BE2C (cell line): ENCODE results near the gene NUDT10. TPM values are rescaled to one million over a fixed set of nuclear protein-coding genes. Genes with fewer than 3 reads are reported as not detected.
"Not testable (repeated sequence)": the region's sequence is repeated elsewhere in the genome, so short reads cannot be mapped to it uniquely, and the experiment has no call there.

Source experiments
- DNase-seq: peaks from one replicate; pipeline ENCODE4 v3.0.0-alpha.2; 2020
- H3K27me3 ChIP-seq: fragments of 250-450 bp; sonication (Bioruptor Pico); 2 replicates; pipeline ENCODE4 v1.5.1; 2020; ENCODE audit warnings: mild to moderate bottlenecking
- H3K36me3 ChIP-seq: fragments of 250-450 bp; sonication (Bioruptor Pico); 2 replicates; pipeline ENCODE4 v1.5.1; 2020; ENCODE audit warnings: mild to moderate bottlenecking
- H3K4me1 ChIP-seq: fragments of 250-450 bp; sonication (Bioruptor Pico); 2 replicates; pipeline ENCODE4 v1.5.1; 2020
- H3K4me3 ChIP-seq: 2 replicates; pipeline ENCODE4 v1.5.1; 2011; ENCODE audit warnings: low read depth, low read length
- H3K9me3 ChIP-seq: fragments of 250-450 bp; sonication (Bioruptor Pico); 2 replicates; pipeline ENCODE4 v1.5.1; 2020
- CTCF ChIP-seq: IDR thresholded peaks from 2 replicates; pipeline ENCODE4 v1.5.1; 2012; ENCODE audit warnings: mild to moderate bottlenecking, low read depth, low read length
- polyA plus RNA-seq: library from polyadenylated mRNA; unstranded; fragments of >200 nt; gene quantifications from one replicate; pipeline ENCODE4 v1.2.1, GENCODE V29; 2012; ENCODE audit warnings: low read depth, missing spikeins; ENCODE audit not compliant: insufficient read length, insufficient read depth

The NUDT10 gene
- polyA plus RNA-seq = 0.65 TPM

GRCh38 chrX:51332188-51332942 lies at the start of gene NUDT10:
Gene NUDT10 (plus strand): TSS chrX:51332822. CDS start chrX:51332966, 144 bp downstream.
- Histone ChIP-seq H3K9me3 (no peaks in the 10 kb centered on the region), H3K36me3 (no peaks in the 10 kb centered on the region), H3K4me3 (peak within 1 kb of the TSS; percentile 47), H3K4me1 (no peaks in the 10 kb centered on the region), H3K27me3 (no peaks in the 10 kb centered on the region)
- TF ChIP-seq CTCF = no peak
- DNase-seq = peak; percentile 74

DNA sequence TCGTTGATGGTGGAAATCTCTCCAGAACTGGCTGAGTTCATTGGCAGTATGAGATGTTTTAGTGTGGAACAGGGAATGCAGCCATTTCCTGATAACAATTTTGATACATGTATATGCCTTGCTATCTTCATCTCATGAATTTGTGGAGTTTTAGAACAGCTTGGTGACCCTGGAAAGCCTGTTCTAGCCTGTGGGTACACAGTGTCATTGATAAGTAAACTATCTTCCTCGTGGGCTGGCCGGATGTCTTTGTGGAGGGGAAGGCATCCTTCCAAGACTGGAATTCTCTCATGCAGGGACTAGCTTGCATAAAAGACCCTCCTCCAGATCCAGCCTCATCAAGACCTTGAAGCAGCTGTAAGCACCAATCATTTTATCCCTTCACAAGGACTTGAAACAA lies 40.2 kb upstream of the NUDT10 start:
- Histone ChIP-seq H3K4me1 (no peaks in the 10 kb centered on the region), H3K27me3 (no peaks in the 10 kb centered on the region), H3K36me3 (no peaks in the 10 kb centered on the region), H3K9me3 (no peaks in the 10 kb centered on the region), H3K4me3 (no peak overlapping the region)
- no peak for DNase-seq
- no peak for TF ChIP-seq CTCF

GRCh38 chrX:51296138-51296537 lies 36.5 kb upstream of the NUDT10 start:
- no peak for DNase-seq
- no peaks in the 10 kb centered on the region for H3K9me3 ChIP-seq
- no peak for TF ChIP-seq CTCF
- no peaks in the 10 kb centered on the region for H3K27me3 ChIP-seq
- no peaks in the 10 kb centered on the region for H3K36me3 ChIP-seq
- no peak overlapping the region for H3K4me3 ChIP-seq
- H3K4me1 ChIP-seq = no peaks in the 10 kb centered on the region

DNA sequence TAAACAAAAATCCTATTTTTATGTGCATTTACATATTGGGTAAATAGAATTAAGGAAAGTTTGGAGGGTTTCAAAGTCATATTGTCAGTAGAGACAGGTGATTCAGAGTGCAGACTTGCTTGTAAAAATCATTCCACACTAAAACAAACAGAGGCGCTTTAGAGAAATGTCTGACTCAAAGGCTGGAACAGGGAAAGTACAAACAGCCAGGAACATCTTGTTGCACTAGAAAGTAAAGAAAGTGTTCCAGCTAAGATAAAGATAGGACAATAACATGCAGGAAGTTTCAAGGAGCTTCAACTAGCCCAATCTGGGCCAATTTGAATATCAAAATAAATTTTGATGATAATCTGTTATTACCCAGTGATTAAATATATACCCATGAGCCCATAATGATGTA lies 16.4 kb upstream of the NUDT10 start:
- Histone ChIP-seq H3K4me3 (no peak overlapping the region), H3K36me3 (no peaks in the 10 kb centered on the region), H3K27me3 (no peaks in the 10 kb centered on the region), H3K9me3 (no peaks in the 10 kb centered on the region), H3K4me1 (no peaks in the 10 kb centered on the region)
- no peak for TF ChIP-seq CTCF
- no peak for DNase-seq

GRCh38 chrX:51332943-51333785 lies 542 bp downstream of the NUDT10 start:
- peak overlapping the region; percentile 47 for H3K4me3 ChIP-seq
- not testable (repeated sequence) for H3K4me1 ChIP-seq, H3K27me3 ChIP-seq, H3K36me3 ChIP-seq, DNase-seq, H3K9me3 ChIP-seq

DNA sequence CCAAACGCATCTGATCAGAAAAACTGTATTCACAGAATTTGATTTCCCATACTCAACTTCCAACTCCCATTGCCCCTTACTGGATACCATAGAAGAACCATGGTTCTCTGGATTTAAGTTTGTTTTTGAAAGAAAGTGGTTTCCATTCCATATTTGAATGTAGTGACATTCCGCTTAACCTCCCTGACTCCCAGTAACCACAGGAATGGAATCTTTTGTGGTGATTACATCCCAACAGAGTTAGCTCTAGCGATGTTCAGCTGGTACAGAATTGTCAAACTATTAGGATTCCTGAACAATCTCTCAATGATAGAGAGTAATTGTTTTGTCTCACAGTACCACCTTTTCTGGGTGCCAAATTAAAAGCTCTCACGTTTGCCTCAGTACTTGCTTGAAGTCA lies 1.7 kb downstream of the NUDT10 start:
- no peaks in the 10 kb centered on the region for H3K4me1 ChIP-seq
- no peaks in the 10 kb centered on the region for H3K9me3 ChIP-seq
- no peaks in the 10 kb centered on the region for H3K27me3 ChIP-seq
- no peak overlapping the region for H3K4me3 ChIP-seq
- TF ChIP-seq CTCF = no peak
- DNase-seq = no peak
- H3K36me3 ChIP-seq = no peaks in the 10 kb centered on the region
